Esophagus muscularis mucosa (tissue), 4 donors: ENCODE results near the gene TRAPPC2L. TPM values are rescaled to one million over a fixed set of nuclear protein-coding genes. Genes with fewer than 3 reads are reported as not detected.

ENCODE experiments used
- DNase-seq: peaks from one replicate; pipeline ENCODE4 v3.0.0-alpha.2; 2017; ENCODE audit errors: extremely low spot score
- H3K27ac ChIP-seq, 4 donors: fragments of 200-600 bp; sonication (generic); replicated peaks in 1 of 4; 1 replicate in 3 of 4; 2 replicates in 1 of 4; pipeline ENCODE4 v1.5.1; 2016 to 2019; ENCODE audit warnings: mild to moderate bottlenecking in 1 of 4
- H3K27me3 ChIP-seq, 4 donors: fragments of 200-600 bp; sonication (generic); one replicate each; pipeline versions ENCODE4 v1.5.1 to v1.6.0; 2016 to 2019
- H3K36me3 ChIP-seq, 4 donors: fragments of 200-600 bp; sonication (generic); one replicate each; pipeline ENCODE4 v1.5.1; 2016 to 2019
- H3K4me1 ChIP-seq, 4 donors: fragments of 200-600 bp; sonication (generic); one replicate each; pipeline ENCODE4 v1.5.1; 2016 to 2019
- H3K4me3 ChIP-seq, 4 donors: fragments of 200-600 bp; sonication (generic); 1 replicate in 2 of 4; 2 replicates in 2 of 4; pipeline ENCODE4 v1.5.1; 2016 to 2019; ENCODE audit warnings: mild to moderate bottlenecking in 4 of 4, moderate library complexity in 1 of 4
- H3K9me3 ChIP-seq, 4 donors: fragments of 200-600 bp; sonication (generic); 1 replicate in 3 of 4; 2 replicates in 1 of 4; pipeline ENCODE4 v1.5.1; 2016 to 2019
- CTCF ChIP-seq, 3 experiments: fragments of 200-600 bp in 2 of 3; fragments of 450-650 bp in 1 of 3; sonication (generic) in 2 of 3; IDR thresholded peaks; one replicate each; pipeline ENCODE4 v1.5.1; 2017 to 2019; ENCODE audit warnings: antibody characterized with exemption in 3 of 3, mild to moderate bottlenecking in 2 of 3, moderate library complexity in 1 of 3
- EP300 ChIP-seq: sonication (generic); formaldehyde crosslinking; IDR thresholded peaks from one replicate; pipeline ENCODE4 v1.6.1; 2017; ENCODE audit warnings: antibody characterized with exemption
- POLR2A ChIP-seq: fragments of 450-650 bp; IDR thresholded peaks from one replicate; pipeline ENCODE4 v1.6.1; 2017; ENCODE audit warnings: antibody characterized with exemption, moderate library complexity, mild to moderate bottlenecking, low read depth
- POLR2AphosphoS5 ChIP-seq, 2 donors: sonication (generic); formaldehyde crosslinking; IDR thresholded peaks; one replicate each; pipeline ENCODE4 v1.6.1; 2017; ENCODE audit warnings: antibody characterized with exemption in 2 of 2
- WGBS: methylation state at CpG from one replicate; pipeline ENCODE4 v1.1.5; 2018; 5-methylcytosine and 5-hydroxymethylcytosine counted together
- intact Hi-C: fragments of 100-400 bp; cut with DNase I; formaldehyde crosslinking; loops from one replicate; pipeline ENCODE4 v1.15.1; 2023
- total RNA-seq, 4 donors: library from RNA; depleted of rRNA; stranded (reverse); fragments of >200 nt; gene quantifications; one replicate each; pipeline versions ENCODE4 v1.1.0 to v1.2.1, GENCODE V29; 2016

Gene TRAPPC2L
- total RNA-seq, 4 donors from 2014 or later, result 22.9 to 35.8 (median 29.6) TPM

DNA sequence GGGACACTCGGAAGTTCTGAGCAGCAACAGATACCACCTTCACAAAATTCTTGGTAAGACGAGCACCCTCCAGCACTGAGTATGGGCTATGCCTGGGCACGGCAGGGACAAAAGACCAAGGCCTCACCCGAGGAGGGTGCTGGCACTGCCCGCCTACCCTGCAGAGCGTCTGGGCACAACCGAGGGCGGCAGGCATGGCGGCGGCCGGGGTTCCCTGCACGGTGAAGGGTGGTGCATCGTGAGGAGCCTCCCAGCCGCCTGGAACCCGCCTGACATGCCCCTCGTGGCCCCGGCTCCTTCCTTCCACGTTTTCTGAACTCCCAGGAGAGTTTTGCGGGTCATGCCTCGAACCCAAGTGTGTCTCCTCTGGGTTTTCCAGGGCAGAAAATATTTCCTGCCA lies 19.1 kb upstream of the TRAPPC2L start:
- DNase-seq, result no peak
- no peak overlapping the region for H3K4me3 ChIP-seq
- no peaks in the 10 kb centered on the region for H3K27me3 ChIP-seq
- H3K4me1 ChIP-seq, result no peaks in the 10 kb centered on the region
- 93% methylated on average over 18 of the region's 20 CpGs for WGBS
- TF ChIP-seq CTCF (IDR thresholded peaks at IDR 0.05), result no peak
- no peak for TF ChIP-seq POLR2AphosphoS5 (IDR thresholded peaks at IDR 0.05)
- no peak for TF ChIP-seq POLR2A
- no peaks in the 10 kb centered on the region for H3K9me3 ChIP-seq
- peaks cover 24 to 74% (median 61%) of the 10 kb centered on the region in 4 donors for H3K36me3 ChIP-seq
- H3K27ac ChIP-seq, result no peak overlapping the region
- intact Hi-C loops, result no loop called here

DNA sequence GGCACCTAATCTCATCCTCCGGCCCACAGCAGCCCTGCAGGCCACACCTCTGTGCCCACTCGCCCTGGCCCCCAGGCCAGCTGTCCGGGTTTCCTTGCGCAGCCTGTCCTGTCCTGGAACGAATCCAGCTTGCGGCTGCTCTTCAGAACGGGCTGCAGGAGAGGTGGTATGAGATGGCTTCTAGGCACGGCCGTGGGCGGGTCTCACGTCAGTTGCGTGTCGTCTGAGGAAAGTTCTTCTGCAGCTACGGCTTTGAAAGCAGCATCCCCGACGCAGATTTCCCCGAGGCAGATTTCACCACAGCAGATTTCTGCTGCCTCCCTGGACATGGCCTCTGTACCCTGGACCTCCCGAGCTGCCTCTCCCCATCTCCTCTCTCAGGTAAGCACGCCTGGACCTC lies 18.4 kb upstream of the TRAPPC2L start:
- 85% methylated on average over 19 of the region's 19 CpGs for WGBS
- Histone ChIP-seq H3K4me1 (no peaks in the 10 kb centered on the region), H3K4me3 (no peak overlapping the region), H3K9me3 (no peaks in the 10 kb centered on the region), H3K27me3 (no peaks in the 10 kb centered on the region), H3K27ac (no peak overlapping the region), H3K36me3 (peaks cover 24 to 81% (median 63%) of the 10 kb centered on the region in 4 donors)
- intact Hi-C loops, result no loop called here
- DNase-seq, result no peak
- TF ChIP-seq CTCF (IDR thresholded peaks at IDR 0.05) (no peak), EP300 (no peak), POLR2AphosphoS5 (IDR thresholded peaks at IDR 0.05) (no peak), POLR2A (no peak)

- WGBS, result 90% methylated on average over 28 of the region's 39 CpGs
- Histone ChIP-seq H3K4me3 (no peak overlapping the region), H3K36me3 (peaks cover 24 to 83% (median 63%) of the 10 kb centered on the region in 4 donors), H3K27ac (no peak overlapping the region), H3K9me3 (no peaks in the 10 kb centered on the region), H3K27me3 (no peaks in the 10 kb centered on the region), H3K4me1 (no peaks in the 10 kb centered on the region)
- intact Hi-C loops, result no loop called here
- DNase-seq, result no peak
- TF ChIP-seq CTCF (IDR thresholded peaks at IDR 0.05) (no peak), POLR2AphosphoS5 (IDR thresholded peaks at IDR 0.05) (no peak), EP300 (no peak), POLR2A (no peak)
These were observed 17.8 kb upstream of the TRAPPC2L start for GRCh38 chr16:88839026-88839529.

DNA sequence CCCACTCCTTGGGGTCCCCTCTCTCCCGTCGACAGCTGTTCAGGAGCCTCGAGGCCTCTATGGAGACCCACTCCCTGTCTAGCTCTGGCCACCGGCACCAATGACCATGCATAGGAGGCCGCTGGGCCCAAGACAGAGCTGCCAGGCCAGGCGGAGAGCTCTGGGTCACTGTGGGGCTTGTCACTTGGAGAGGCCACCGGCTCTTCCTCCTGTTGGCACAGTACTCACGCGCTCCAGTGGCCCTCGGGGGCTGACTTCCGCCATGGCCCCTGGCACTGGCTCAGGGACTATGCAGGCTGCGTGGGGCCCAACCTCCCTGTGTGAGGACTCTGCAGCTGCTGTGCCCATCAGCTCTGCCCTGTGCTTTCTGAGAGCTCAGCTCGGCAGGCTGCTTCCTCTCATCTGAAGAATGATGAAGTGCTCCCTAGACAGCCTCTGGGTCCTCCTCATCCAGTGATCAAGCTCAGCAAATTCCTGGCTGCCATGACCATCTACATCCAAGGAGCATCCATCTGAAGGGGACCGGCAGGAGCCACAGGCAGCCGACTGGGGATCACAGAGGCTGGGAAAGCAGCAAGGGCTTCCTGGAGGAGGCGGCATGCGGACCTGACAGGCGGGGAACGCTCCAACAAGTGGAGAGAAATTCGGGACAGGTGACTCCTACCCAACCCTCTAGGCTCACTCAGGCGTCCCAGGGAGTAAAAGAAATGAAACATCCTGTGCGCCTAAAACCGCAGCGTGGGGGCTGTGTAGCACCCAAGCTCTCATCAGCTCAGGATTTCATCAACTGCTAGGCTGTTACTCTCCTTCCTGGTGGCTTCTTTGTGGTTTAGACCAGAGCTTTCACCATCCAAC lies 17.0 kb upstream of the TRAPPC2L start:
- Histone ChIP-seq H3K4me1 (no peaks in the 10 kb centered on the region), H3K27me3 (no peaks in the 10 kb centered on the region), H3K27ac (no peak overlapping the region), H3K36me3 (peaks cover 24 to 78% (median 59%) of the 10 kb centered on the region in 4 donors), H3K9me3 (no peaks in the 10 kb centered on the region), H3K4me3 (no peak overlapping the region)
- WGBS, result 92% methylated on average over 22 of the region's 24 CpGs
- no peak for DNase-seq
- TF ChIP-seq CTCF (IDR thresholded peaks at IDR 0.05) (no peak), POLR2AphosphoS5 (IDR thresholded peaks at IDR 0.05) (no peak), EP300 (no peak)
- intact Hi-C loops, result no loop called here
